ENCODE measurements around the gene SH3BP4. TPM values are rescaled to one million over a fixed set of nuclear protein-coding genes. Genes with fewer than 3 reads are reported as not detected.

Gene SH3BP4
- total and polyA plus RNA-seq, 2 of the 8 experiments (the other 6 are each of a cell fraction or from before 2014, with no cell fraction given): 28.3 to 35.4 TPM

DNA sequence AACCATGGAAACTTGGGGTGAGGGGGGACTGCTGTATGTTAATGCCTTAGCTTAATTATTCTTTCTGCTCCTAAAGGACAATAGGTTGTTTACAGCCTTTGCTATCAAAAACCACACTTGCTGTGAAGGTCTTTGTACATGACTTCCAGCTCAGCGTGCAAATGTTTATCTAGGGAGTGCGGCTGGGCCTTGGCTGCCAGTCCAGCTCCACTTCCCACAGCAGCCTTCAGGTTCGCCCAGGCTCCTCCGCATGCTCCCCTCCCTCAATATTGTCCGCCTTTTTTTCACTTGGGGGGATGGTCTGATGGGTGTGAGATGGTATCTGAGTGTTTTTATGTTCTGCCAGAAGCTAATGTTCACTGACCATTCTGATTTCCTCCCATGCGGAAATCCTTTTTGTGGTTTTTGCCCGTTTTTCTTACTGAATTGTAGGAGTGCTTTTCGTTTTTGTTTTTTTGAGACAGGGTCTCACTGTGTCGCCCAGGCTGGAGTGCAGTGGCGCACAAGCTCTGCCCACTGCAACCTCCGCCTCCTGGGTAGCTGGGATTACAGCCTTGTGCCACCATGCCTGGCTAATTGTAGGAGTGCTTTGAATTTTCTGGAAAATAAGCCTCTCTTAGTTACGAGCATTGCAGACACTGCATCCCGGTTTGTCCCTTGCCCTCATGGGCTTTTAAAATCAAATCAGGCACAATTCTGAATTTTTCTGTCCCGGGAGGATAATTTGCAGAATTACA lies 28.8 kb downstream of the SH3BP4 start (continued):
- TF ChIP-seq, protein P1, sequence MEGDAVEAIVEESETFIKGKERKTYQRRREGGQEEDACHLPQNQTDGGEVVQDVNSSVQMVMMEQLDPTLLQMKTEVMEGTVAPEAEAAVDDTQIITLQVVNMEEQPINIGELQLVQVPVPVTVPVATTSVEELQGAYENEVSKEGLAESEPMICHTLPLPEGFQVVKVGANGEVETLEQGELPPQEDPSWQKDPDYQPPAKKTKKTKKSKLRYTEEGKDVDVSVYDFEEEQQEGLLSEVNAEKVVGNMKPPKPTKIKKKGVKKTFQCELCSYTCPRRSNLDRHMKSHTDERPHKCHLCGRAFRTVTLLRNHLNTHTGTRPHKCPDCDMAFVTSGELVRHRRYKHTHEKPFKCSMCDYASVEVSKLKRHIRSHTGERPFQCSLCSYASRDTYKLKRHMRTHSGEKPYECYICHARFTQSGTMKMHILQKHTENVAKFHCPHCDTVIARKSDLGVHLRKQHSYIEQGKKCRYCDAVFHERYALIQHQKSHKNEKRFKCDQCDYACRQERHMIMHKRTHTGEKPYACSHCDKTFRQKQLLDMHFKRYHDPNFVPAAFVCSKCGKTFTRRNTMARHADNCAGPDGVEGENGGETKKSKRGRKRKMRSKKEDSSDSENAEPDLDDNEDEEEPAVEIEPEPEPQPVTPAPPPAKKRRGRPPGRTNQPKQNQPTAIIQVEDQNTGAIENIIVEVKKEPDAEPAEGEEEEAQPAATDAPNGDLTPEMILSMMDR (IDR thresholded peaks at IDR 0.05; ENCODE audit: control extremely low read depth in 1 of 3, insufficient read depth in 1 of 3, low read depth in 1 of 3, low read length in 3 of 3): no peak
- no peak for TF ChIP-seq SP4 (IDR thresholded peaks at IDR 0.05; ENCODE audit: low read length)
